Peyer's patch (tissue), 4 donors: ENCODE results near the gene MEI4.

Experiments used
- POLR2A ChIP-seq, 2 donors: fragments of 450-650 bp; IDR thresholded peaks; one replicate each; pipeline ENCODE4 v1.5.1; 2017; ENCODE audit warnings: antibody characterized with exemption in 2 of 2, mild to moderate bottlenecking in 2 of 2, moderate library complexity in 2 of 2
- TF ChIP-seq, protein P1 (sequence below), 6 experiments: fragments of 450-650 bp in 4 of 6; fragments of 200-600 bp in 2 of 6; sonication (generic) in 1 of 6; IDR thresholded peaks; one replicate each; pipeline ENCODE4 v1.5.1; 2017 to 2019; ENCODE audit warnings: antibody characterized with exemption in 6 of 6, mild to moderate bottlenecking in 3 of 6, moderate library complexity in 1 of 6

- TF ChIP-seq, protein P1, sequence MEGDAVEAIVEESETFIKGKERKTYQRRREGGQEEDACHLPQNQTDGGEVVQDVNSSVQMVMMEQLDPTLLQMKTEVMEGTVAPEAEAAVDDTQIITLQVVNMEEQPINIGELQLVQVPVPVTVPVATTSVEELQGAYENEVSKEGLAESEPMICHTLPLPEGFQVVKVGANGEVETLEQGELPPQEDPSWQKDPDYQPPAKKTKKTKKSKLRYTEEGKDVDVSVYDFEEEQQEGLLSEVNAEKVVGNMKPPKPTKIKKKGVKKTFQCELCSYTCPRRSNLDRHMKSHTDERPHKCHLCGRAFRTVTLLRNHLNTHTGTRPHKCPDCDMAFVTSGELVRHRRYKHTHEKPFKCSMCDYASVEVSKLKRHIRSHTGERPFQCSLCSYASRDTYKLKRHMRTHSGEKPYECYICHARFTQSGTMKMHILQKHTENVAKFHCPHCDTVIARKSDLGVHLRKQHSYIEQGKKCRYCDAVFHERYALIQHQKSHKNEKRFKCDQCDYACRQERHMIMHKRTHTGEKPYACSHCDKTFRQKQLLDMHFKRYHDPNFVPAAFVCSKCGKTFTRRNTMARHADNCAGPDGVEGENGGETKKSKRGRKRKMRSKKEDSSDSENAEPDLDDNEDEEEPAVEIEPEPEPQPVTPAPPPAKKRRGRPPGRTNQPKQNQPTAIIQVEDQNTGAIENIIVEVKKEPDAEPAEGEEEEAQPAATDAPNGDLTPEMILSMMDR (IDR thresholded peaks at IDR 0.05): no peak
- TF ChIP-seq POLR2A (IDR thresholded peaks at IDR 0.05): no peak
Observed at GRCh38 chr6:77656999-77657764, 4.3 kb downstream of the MEI4 start.
